ENCODE measurements around the gene OR13D1.

GRCh38 chr9:104743376-104743985 is 49.2 kb downstream of the OR13D1 start:
- peak; percentile 83 for TF ChIP-seq CTCF (conservative IDR thresholded peaks at IDR 0.05)
- no peak for TF ChIP-seq ZFX (IDR thresholded peaks at IDR 0.05)
